Transverse colon (tissue), 4 donors: ENCODE data around the gene BID. TPM values are rescaled to one million over a fixed set of nuclear protein-coding genes. Genes with fewer than 3 reads are reported as not detected.

Experiments
- DNase-seq: peaks from one replicate; pipeline ENCODE4 v3.0.0-alpha.2; 2019
- H3K27ac ChIP-seq, 4 donors: fragments of 200-600 bp; sonication (generic); 2 replicates each; pipeline ENCODE4 v1.5.1; 2016 to 2018; ENCODE audit warnings: inconsistent platforms in 4 of 4
- H3K27me3 ChIP-seq: fragments of 200-600 bp; sonication (generic); 2 replicates; pipeline ENCODE4 v1.5.1; 2017; ENCODE audit warnings: inconsistent platforms
- H3K36me3 ChIP-seq, 4 donors: fragments of 200-600 bp; sonication (generic); 2 replicates each; pipeline ENCODE4 v1.5.1; 2017 to 2019; ENCODE audit warnings: inconsistent platforms in 4 of 4
- H3K4me1 ChIP-seq, 4 donors: fragments of 200-600 bp; sonication (generic); 2 replicates each; pipeline ENCODE4 v1.5.1; 2017 to 2020; ENCODE audit warnings: inconsistent platforms in 4 of 4
- H3K4me3 ChIP-seq, 4 donors: fragments of 200-600 bp; sonication (generic); 1 replicate in 1 of 4; 2 replicates in 3 of 4; pipeline versions ENCODE4 v1.5.1 to v1.6.1; 2017 to 2019; ENCODE audit warnings: inconsistent platforms in 4 of 4
- H3K9me3 ChIP-seq, 2 donors: fragments of 200-600 bp; sonication (generic); 2 replicates each; pipeline ENCODE4 v1.5.1; 2017 to 2019; ENCODE audit warnings: inconsistent platforms in 2 of 2
- CTCF ChIP-seq, 5 experiments: fragments of 200-600 bp in 3 of 5; fragments of 450-650 bp in 2 of 5; sonication (generic) in 3 of 5; IDR thresholded peaks; 1 replicate in 2 of 5; 2 replicates in 3 of 5; pipeline ENCODE4 v1.5.1; 2016 to 2017; ENCODE audit warnings: antibody characterized with exemption in 5 of 5, inconsistent platforms in 3 of 5, mild to moderate bottlenecking in 2 of 5, moderate library complexity in 1 of 5
- EP300 ChIP-seq: sonication (generic); formaldehyde crosslinking; IDR thresholded peaks from one replicate; pipeline ENCODE4 v1.6.1; 2017; ENCODE audit warnings: antibody characterized with exemption, low read depth
- POLR2A ChIP-seq: fragments of 450-650 bp; IDR thresholded peaks from one replicate; pipeline ENCODE4 v1.6.1; 2016; ENCODE audit warnings: antibody characterized with exemption, mild to moderate bottlenecking, moderate library complexity
- POLR2AphosphoS5 ChIP-seq, 3 donors: sonication (generic); formaldehyde crosslinking; IDR thresholded peaks; one replicate each; pipeline ENCODE4 v1.6.1; 2016; ENCODE audit warnings: antibody characterized with exemption in 3 of 3
- WGBS, 2 donors: methylation state at CpG; one replicate each; pipeline ENCODE4 v1.1.5; 2018; ENCODE audit warnings: low coverage in 1 of 2; 5-methylcytosine and 5-hydroxymethylcytosine counted together
- in situ Hi-C, 4 donors: fragments of 200-750 bp; cut with MboI; loops; one replicate each; pipeline versions ENCODE4 v1.15.0 to v1.15.1; 2017; ENCODE audit warnings: low sequenced_read_pairs in 3 of 4, low pct_ligation_motif_present in 1 of 4, low pct_unique_long_range_greater_than_20kb in 1 of 4
- intact Hi-C: fragments of 100-400 bp; cut with DNase I; formaldehyde crosslinking; loops from one replicate; pipeline ENCODE4 v1.15.1; 2023; ENCODE audit warnings: low total_unique reads
- total RNA-seq, 4 donors: library from RNA; depleted of rRNA; stranded (reverse); fragments of >200 nt; gene quantifications; one replicate each; pipeline ENCODE4 v1.1.0, GENCODE V29; 2016

Gene BID
- total RNA-seq, 4 donors from 2014 or later, result 21.1 to 59.5 (median 25.5) TPM

DNA sequence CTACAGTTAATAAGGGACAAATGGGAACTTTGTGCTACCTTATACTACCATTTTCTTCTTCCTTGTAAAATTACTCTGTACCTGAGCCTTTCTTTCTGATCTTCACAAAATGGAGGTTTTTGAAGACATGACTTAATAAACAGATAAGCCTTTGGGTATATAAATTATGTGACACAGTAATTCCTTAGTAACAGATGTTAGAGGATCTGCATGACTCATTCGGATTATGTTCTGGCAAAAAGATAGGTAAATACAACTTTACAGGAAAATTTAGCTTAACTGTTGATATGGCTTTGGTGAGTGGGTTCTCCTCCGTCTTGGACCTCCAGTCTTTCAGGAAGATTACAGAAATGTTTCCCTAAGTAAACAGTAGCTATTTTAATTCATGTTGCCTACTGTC, 61.8 kb downstream of the BID start:
- Histone ChIP-seq H3K36me3 (no peaks in the 10 kb centered on the region), H3K27me3 (no peaks in the 10 kb centered on the region), H3K9me3 (no peaks in the 10 kb centered on the region), H3K27ac (no peak overlapping the region), H3K4me1 (peaks cover 0 to 21% (median 8%) of the 10 kb centered on the region in 4 donors), H3K4me3 (no peak overlapping the region)
- intact Hi-C loops (no loop called here), in situ Hi-C loops (no loop called here)
- whole genome bisulfite sequencing, 2 donors, result 50 to 62% methylated on average over 2 of the region's 2 CpGs
- DNase-seq, result no peak
- no peak for TF ChIP-seq POLR2A
- TF ChIP-seq CTCF (IDR thresholded peaks at IDR 0.05), result no peak
- no peak for TF ChIP-seq POLR2AphosphoS5 (IDR thresholded peaks at IDR 0.05)

DNA sequence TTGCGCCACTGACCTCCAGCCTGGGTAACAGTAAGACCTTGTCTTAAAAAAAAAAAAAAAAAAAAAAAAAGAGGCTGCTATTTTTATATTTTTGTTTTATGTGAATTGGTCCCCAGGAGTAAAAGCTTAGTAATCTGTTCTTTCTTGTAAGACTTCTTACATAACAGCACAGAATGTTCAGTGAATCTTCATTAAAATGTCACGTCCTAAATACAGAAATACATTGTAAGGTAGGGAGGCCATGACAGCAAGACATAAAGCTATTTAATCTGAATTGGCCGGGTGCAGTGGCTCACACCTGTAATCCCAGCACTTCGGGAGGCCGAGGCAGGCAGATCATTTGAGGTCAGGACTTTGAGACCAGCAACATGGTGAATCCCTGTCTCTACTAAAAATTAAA, 64.2 kb downstream of the BID start:
- H3K9me3 ChIP-seq, result no peaks in the 10 kb centered on the region
- 93 to 100% methylated on average over 2 to 5 of the region's 5 CpGs for WGBS, 2 donors
- intact Hi-C loops, result no loop called here
- H3K27ac ChIP-seq, result no peak overlapping the region
- H3K36me3 ChIP-seq, result no peaks in the 10 kb centered on the region
- TF ChIP-seq POLR2AphosphoS5 (IDR thresholded peaks at IDR 0.05) (peak in 1 of 3 donors; percentile 18), CTCF (IDR thresholded peaks at IDR 0.05) (no peak)
- no peaks in the 10 kb centered on the region for H3K27me3 ChIP-seq
- peaks cover 0 to 36% (median 19%) of the 10 kb centered on the region in 4 donors for H3K4me1 ChIP-seq
- in situ Hi-C loops, result no loop called here
- H3K4me3 ChIP-seq, result no peak overlapping the region
- no peak for DNase-seq

- H3K4me3 ChIP-seq, result peak overlapping the region in 1 of 4 donors; percentile 39
- no peak for TF ChIP-seq POLR2A
- no peak for TF ChIP-seq POLR2AphosphoS5 (IDR thresholded peaks at IDR 0.05)
- no peak for TF ChIP-seq EP300
- no peak for TF ChIP-seq CTCF (IDR thresholded peaks at IDR 0.05)
- no peak for DNase-seq
- intact Hi-C loops, result no loop called here
- no peaks in the 10 kb centered on the region for H3K27me3 ChIP-seq
- 58 to 64% methylated on average over 3 of the region's 3 CpGs for WGBS, 2 donors
- H3K9me3 ChIP-seq, result no peaks in the 10 kb centered on the region
- in situ Hi-C loops, result no loop called here
- H3K27ac ChIP-seq, result peak overlapping the region; percentile 77 to 83 (median 82)
- H3K4me1 ChIP-seq, result peaks cover 0 to 36% (median 18%) of the 10 kb centered on the region in 4 donors
- no peaks in the 10 kb centered on the region for H3K36me3 ChIP-seq
These were observed 66.7 kb downstream of the BID start for GRCh38 chr22:17707526-17707925.

DNA sequence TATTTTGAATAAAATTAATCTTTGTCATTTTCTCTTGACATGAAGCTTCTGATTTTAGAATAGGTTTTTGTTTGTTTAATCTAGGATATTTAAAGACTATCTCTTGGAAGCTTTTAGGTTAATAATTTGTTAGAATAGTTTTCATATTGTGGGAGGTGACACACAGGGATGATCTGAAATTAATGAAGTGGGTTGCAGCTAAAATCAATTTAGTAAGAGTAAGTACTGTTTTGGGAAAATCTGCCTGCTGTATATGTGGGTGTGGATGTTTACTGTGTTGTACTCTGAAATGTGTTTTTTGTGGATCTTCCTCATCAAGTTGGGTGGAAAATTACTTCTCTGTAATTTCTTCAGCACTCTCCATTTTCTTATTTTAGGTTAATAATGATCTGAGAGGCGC, 67.3 kb downstream of the BID start:
- TF ChIP-seq EP300, result no peak
- no peak for TF ChIP-seq POLR2AphosphoS5 (IDR thresholded peaks at IDR 0.05)
- TF ChIP-seq POLR2A, result no peak
- TF ChIP-seq CTCF (IDR thresholded peaks at IDR 0.05), result no peak
- Histone ChIP-seq H3K27ac (peak overlapping the region; percentile 77 to 83 (median 82)), H3K27me3 (no peaks in the 10 kb centered on the region), H3K9me3 (no peaks in the 10 kb centered on the region), H3K4me1 (peaks cover 0 to 30% (median 16%) of the 10 kb centered on the region in 4 donors), H3K36me3 (no peaks in the 10 kb centered on the region), H3K4me3 (peak overlapping the region in 3 of 4 donors; percentile 3 to 39 (median 9))
- in situ Hi-C loops (no loop called here), intact Hi-C loops (no loop called here)
- no peak for DNase-seq
- 88 to 97% methylated on average over 1 of the region's 1 CpG for WGBS, 2 donors
